AG10803 (cell line): ENCODE measurements around the gene IFNA21.
"Not testable (repeated sequence)": the region's sequence is repeated elsewhere in the genome, so short reads cannot be mapped to it uniquely, and the experiment has no call there.

ENCODE experiments used
- DNase-seq: peaks from one replicate; pipeline ENCODE4 v3.0.0; 2010; ENCODE audit warnings: low read depth
- H3K4me3 ChIP-seq: 2 replicates; pipeline ENCODE4 v1.5.1; 2011; ENCODE audit warnings: mild to moderate bottlenecking, low read length, control low read depth
- TF ChIP-seq, protein P1 (sequence below): conservative IDR thresholded peaks from 2 replicates; pipeline ENCODE4 v1.5.1; 2011; ENCODE audit warnings: mild to moderate bottlenecking, low read length, control low read depth, inconsistent platforms

The IFNA21 gene

GRCh38 chr9:21182810-21183736, 16.6 kb upstream of the IFNA21 start:
- TF ChIP-seq, protein P1, sequence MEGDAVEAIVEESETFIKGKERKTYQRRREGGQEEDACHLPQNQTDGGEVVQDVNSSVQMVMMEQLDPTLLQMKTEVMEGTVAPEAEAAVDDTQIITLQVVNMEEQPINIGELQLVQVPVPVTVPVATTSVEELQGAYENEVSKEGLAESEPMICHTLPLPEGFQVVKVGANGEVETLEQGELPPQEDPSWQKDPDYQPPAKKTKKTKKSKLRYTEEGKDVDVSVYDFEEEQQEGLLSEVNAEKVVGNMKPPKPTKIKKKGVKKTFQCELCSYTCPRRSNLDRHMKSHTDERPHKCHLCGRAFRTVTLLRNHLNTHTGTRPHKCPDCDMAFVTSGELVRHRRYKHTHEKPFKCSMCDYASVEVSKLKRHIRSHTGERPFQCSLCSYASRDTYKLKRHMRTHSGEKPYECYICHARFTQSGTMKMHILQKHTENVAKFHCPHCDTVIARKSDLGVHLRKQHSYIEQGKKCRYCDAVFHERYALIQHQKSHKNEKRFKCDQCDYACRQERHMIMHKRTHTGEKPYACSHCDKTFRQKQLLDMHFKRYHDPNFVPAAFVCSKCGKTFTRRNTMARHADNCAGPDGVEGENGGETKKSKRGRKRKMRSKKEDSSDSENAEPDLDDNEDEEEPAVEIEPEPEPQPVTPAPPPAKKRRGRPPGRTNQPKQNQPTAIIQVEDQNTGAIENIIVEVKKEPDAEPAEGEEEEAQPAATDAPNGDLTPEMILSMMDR, result peak; percentile 46
- DNase-seq, H3K4me3 ChIP-seq: not testable (repeated sequence)

DNA sequence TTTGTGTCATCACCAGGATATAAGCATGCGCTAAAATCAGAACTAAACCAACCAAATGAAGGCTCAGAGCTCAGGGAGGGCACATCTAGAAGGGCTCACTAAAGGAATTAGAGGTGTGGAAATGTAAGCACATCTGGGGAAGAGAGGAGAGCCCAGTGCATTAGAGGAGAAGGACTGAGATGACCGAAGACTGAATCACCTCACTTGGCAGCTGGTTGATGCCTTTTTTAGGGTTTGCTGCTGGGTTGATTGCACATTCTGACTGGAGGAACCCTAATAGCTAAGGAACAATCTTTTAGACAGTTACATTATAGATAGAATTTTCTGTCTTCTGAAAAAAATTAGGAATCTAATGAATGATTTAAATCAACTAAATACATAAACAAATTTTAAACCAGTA, 8.2 kb upstream of the IFNA21 start:
- TF ChIP-seq, protein P1, result no peak
- no peak for DNase-seq
- no peak overlapping the region for H3K4me3 ChIP-seq

GRCh38 chr9:21172156-21172555, 5.7 kb upstream of the IFNA21 start:
- no peak overlapping the region for H3K4me3 ChIP-seq
- TF ChIP-seq, protein P1, result no peak
- no peak for DNase-seq

DNA sequence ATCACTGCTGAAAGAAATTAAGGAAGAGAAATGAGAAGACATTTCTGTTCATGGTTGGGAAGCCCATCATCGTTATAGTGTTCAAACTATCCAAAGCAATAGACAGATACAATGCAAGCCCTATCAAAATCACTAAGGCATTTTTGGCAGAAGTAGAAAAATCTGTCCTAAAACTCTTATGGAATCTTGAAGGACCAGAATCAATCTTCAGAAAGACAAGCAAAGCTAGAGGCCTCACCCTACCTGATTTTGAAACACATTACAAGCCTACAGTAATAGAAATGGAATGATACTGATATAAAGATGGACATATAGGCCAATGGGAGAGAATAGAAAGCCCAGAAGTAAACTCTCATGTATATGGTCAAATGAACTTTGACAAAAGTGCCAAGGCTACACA, 4.9 kb upstream of the IFNA21 start:
- TF ChIP-seq, protein P1, result no peak
- no peak for DNase-seq
- H3K4me3 ChIP-seq, result no peak overlapping the region

DNA sequence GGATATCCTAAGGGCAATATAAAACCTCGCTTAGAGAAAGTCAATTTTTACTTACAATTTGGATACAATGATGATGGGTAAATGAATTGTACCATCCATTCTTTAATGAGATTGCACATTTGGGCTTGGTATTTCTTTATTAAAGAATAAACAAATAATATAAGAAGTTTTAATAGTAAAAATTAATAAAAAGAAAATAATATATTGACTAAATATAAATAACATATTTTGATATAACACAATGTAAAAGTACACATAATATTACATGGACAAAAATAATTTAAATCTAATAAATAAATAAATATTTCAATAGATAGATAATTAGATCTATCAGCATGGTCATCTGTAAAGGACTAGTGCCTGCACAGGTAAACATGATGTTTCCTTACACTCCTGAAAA, 944 bp downstream of the IFNA21 start:
- H3K4me3 ChIP-seq, result no peak overlapping the region
- DNase-seq, result no peak
- TF ChIP-seq, protein P1, result no peak

GRCh38 chr9:21160178-21160577, 6.3 kb downstream of the IFNA21 start:
- no peak overlapping the region for H3K4me3 ChIP-seq
- TF ChIP-seq, protein P1, result no peak
- DNase-seq, result no peak

DNA sequence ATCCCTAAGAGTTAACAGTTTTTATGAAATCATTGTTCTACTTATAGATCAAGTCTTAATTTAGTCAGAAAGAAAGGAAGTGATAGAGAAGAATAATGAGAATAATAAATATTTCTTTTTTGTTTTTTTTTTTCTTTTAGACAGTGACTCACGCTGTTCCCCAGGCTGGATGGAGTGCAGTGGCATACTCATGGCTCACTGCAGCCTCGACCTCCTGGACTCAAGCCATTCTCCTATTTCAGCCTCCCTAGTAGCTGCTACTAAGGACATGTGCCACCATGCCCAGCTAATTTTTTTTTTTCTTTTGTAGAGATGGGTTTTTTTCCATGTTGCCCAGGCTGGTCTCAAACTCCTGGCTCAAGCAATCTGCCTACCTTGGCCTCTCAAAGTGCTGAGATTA, 11.0 kb downstream of the IFNA21 start:
- no peak for DNase-seq
- no peak overlapping the region for H3K4me3 ChIP-seq
- TF ChIP-seq, protein P1, result no peak
